RWPE1 (cell line): Measurements from ENCODE around the gene TBCEL.

Source experiments
- CTCF ChIA-PET: fragments of 350-600 bp; sonication (Branson Sonifier 250); formaldehyde crosslinking; extraction: SDS; loops from one replicate; lab custom pipeline; 2021; lab: Yijun Ruan, JAX
- POLR2A ChIA-PET: fragments of 400-600 bp; formaldehyde crosslinking; extraction: SDS; loops from one replicate; lab custom pipeline; 2020; ENCODE audit warnings: antibody characterized with exemption; ENCODE audit not compliant: low non-redundant PET; lab: Yijun Ruan, JAX
- DNase-seq: peaks from one replicate; pipeline ENCODE4 v3.0.0; 2012; ENCODE audit warnings: low spot score
- H3K27ac ChIP-seq: fragments of 450-650 bp; 2 replicates; pipeline ENCODE4 v1.5.1; 2017
- CTCF ChIP-seq: fragments of 450-650 bp; conservative IDR thresholded peaks from 2 replicates; pipeline ENCODE4 v1.5.1; 2017; ENCODE audit warnings: low read depth, mild to moderate bottlenecking

Gene TBCEL

GRCh38 chr11:121032546-121032945, 8.6 kb downstream of the TBCEL start:
- H3K27ac ChIP-seq: no peak overlapping the region
- CTCF ChIA-PET: no interaction called here
- TF ChIP-seq CTCF: no peak
- POLR2A ChIA-PET: no interaction called here
- no peak for DNase-seq

- ChIA-PET POLR2A (interaction anchor here (0.6 kb wide), 1 partner anchor 429 kb away, joined by 6 read pairs; no protein-coding TSS in a partner anchor), CTCF (no interaction called here)
- no peak for TF ChIP-seq CTCF
- no peak overlapping the region for H3K27ac ChIP-seq
- no peak for DNase-seq
These were observed 9.7 kb downstream of the TBCEL start for GRCh38 chr11:121033635-121034034.

- POLR2A ChIA-PET: no interaction called here
- no peak for DNase-seq
- CTCF ChIA-PET: no interaction called here
- no peak overlapping the region for H3K27ac ChIP-seq
- TF ChIP-seq CTCF: no peak
These were observed 11.4 kb downstream of the TBCEL start for GRCh38 chr11:121035169-121035755.

GRCh38 chr11:121035780-121036179, 11.9 kb downstream of the TBCEL start:
- no peak overlapping the region for H3K27ac ChIP-seq
- TF ChIP-seq CTCF: no peak
- no peak for DNase-seq
- ChIA-PET CTCF (no interaction called here), POLR2A (no interaction called here)

GRCh38 chr11:121037016-121037415, 13.1 kb downstream of the TBCEL start:
- no peak overlapping the region for H3K27ac ChIP-seq
- no peak for DNase-seq
- no peak for TF ChIP-seq CTCF
- POLR2A ChIA-PET: no interaction called here
- CTCF ChIA-PET: no interaction called here

- no peak for TF ChIP-seq CTCF
- CTCF ChIA-PET: no interaction called here
- POLR2A ChIA-PET: no interaction called here
- H3K27ac ChIP-seq: no peak overlapping the region
- no peak for DNase-seq
These were observed 14.9 kb downstream of the TBCEL start for GRCh38 chr11:121038648-121039409.
